NOMO-1 treated with DMSO at 0.1 percent for 48 hours (cell line): ENCODE data around the gene DHFR.
"Not testable (repeated sequence)": the region's sequence is repeated elsewhere in the genome, so short reads cannot be mapped to it uniquely, and the experiment has no call there.

ENCODE experiments used
- DNase-seq: peaks from one replicate; lab custom pipeline; 2025; ENCODE audit not compliant: unreplicated experiment; lab: John Stamatoyannopoulos, UW

Gene DHFR

DNA sequence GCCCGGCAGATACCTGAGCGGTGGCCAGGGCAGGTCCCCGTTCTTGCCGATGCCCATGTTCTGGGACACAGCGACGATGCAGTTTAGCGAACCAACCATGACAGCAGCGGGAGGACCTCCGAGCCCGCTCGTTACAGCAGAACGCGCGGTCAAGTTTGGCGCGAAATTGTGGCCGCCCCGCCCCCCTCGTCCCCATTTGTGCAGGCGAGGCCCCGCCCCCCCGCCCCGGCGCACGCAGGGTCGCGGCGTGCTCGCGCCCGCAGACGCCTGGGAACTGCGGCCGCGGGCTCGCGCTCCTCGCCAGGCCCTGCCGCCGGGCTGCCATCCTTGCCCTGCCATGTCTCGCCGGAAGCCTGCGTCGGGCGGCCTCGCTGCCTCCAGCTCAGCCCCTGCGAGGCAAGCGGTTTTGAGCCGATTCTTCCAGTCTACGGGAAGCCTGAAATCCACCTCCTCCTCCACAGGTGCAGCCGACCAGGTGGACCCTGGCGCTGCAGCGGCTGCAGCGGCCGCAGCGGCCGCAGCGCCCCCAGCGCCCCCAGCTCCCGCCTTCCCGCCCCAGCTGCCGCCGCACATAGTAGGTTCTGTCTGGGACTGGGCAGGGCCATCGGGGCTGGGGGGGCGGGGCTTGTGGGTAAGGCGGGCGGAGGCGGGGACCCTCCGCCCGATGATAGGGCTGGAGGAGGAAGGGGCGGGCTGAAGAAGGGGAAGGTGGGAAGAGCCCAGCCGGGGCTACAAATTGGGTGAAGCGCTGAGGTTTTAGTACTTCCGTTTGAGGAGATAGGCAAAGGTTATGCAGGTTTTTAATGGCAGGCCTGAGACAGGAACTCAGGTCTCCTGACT, at the start of gene DHFR, which contains the start of gene MSH3:
TSS of gene DHFR (minus strand) at position 593 of the 840 bp plus-strand sequence. CDS start at position 99, 494 bp downstream.
TSS of gene MSH3 (plus strand) at position 262 of the 840 bp plus-strand sequence. CDS start at position 338, 76 bp downstream.
- DNase-seq: peak; percentile 94

DNA sequence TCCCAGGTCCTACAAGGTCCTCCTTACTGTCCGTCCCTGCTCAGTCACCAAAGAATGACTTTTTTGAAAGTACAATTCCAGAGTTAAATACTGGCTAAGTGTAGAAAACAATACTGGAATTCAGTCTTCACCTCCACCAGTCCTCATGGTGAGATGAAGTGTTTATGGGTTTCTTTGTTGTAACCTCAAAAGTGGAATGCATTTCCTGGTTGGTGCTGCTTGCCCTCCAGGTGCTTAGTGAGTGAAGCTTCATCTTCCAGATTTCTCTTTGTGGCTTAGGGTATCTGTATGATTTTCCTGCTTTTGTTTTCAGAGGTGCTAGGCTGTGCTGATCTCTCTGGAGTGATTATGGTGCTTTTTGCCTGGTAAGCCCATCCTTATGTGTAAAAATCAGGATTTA, 49.4 kb upstream of the DHFR start:
- DNase-seq: no peak

DNA sequence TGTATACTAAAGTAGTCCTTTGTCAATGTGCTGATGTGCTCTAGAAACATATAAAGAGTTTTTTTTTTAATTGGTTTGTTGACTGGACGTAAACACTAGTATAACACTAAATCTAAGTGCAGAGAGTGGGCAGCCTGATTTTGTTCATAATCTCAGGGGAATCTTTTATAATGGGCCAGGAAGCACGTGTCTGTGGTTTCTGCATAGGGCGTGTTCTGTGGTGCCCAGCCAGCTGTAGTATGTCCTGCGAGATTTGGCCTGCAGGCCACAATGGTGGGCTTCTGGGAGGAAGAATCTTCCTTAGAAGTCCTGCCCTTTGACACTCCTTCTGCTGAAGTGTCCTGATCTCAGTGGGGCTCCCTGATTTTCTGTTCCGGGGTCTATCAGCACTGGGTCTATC, 49.0 kb upstream of the DHFR start:
- no peak for DNase-seq

DNA sequence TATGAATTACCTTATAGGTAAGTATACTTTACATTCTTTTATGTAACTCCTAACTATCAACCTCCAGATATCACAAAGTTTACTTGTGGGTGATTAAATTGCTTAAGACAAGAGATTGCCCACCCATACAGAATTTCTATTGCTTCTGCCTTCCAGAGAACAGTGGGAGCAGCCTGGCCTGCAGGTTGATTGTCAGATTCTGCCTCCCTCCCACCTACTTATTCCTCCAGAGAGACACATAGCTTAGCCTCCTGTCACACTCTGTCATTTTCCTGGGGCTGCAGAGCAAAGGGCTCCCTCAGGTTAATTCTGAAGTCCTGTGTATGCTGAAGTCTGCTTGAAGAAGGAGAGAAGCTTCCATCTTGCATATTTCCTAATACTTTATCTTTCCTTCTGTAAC, 48.5 kb upstream of the DHFR start:
- no peak for DNase-seq

DNA sequence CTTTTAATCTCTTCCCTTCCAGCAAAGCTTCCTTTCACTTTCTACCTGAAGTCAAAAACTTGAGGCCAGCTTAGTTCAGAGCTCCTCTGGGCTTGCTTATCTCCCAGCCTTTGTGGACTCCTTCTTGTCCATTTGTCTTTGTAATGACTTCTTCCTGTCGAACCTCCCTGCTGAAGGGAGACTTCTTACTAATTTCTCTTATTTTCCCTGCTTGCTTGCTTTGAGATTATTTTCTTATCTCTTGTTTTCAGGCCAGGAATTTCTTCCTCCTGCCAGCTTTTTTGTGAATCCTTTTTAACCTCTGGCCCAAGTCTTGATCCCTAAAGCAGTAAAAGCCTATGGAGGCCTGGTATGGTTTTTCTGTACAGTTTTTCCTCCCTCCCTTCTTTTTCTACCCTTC, 46.8 kb upstream of the DHFR start:
- DNase-seq: no peak

DNA sequence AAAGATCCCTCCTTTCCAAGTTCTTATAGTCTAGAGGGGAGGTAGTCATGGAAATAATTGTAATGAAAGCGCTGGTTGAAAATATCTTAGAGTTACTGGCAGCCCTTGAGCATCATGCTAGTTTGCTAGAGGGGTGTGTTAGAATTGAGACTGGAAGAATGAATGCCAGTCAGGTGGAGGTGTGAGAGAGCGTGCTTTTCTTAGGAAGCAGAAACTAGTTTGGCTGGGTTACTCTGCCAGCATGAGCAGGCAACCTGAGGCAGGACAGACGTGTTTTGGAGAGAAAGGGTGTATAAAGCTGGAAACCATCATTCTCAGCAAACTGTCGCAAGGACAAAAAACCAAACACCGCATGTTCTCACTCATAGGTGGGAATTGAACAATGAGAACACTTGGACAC, 43.6 kb upstream of the DHFR start:
- no peak for DNase-seq

DNA sequence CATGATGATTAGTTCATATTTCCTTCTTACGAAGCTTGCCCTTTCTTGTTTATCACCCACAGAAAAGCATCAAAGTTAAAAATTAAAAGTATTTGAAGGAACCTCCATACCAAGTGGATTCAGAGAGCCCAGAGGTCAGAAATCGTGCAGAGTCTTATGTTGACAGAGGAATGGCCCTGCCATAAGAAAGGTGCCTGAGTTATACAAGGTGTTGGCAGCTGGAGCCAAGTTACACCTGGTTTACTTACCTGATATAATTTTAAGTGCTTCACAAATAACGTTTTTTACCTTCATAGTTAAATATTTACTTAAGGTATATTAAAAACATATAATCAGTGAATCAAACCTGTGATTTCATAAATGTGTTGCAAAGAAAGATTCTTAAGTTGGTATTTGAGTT, 42.3 kb upstream of the DHFR start:
- DNase-seq: no peak

DNA sequence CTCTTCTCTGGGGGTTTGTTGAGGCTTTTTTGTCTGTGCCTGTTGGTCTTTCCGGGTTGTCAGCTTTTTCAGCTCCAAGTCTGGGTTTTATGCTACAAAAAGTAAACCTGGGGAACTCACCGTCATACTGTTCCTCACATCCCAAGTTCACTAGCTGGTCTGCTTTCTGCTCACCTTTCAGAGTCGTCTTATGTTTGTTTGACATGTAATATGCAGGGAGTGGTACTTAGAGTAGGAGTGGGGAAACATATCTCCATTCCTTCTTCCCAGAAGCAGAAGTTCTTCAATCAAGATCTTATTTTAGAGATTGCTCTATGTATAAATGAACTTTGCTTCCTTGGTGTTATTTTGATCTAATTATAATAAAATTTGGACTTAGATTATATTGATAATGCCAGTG, 41.7 kb upstream of the DHFR start:
- no peak for DNase-seq

DNA sequence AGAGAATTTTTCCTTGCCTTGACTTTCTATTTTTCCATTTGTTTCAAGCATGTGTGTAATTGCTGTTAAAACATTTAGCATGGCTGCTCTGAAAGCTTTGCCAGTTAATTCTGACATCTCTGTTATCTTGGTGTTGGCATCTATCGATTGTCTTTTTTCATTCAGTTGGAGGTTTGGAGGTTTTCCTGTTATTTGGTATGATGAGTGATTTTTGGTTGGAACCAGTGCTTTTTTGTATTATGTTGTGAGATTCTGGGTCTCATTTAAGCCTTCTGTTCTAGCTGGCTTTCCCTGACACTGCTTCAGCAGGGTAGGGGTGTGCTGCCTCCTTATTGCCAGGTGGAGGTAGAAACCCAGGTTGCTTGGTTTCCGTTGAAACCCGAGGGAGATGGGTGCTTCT, 40.9 kb upstream of the DHFR start:
- DNase-seq: no peak

DNA sequence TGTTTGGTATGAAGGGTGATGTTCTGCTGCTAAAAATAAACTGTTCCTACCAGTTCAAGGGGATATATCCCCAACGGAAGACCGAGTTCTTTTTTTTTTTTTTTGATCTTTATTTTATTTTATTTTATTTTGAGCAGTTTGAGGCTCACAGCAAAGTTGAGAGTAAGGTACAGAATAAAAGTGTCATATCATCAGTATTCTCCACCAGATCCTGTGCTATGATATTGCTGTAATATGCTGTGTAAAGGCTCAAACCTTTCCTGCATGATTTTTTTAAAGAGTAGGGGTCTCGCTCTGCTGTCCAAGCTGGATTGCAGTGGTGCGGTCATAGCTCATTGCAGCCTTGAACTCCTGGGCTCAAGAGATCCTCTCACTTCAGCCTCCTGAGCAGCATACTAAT, 34.8 kb upstream of the DHFR start:
- no peak for DNase-seq

DNA sequence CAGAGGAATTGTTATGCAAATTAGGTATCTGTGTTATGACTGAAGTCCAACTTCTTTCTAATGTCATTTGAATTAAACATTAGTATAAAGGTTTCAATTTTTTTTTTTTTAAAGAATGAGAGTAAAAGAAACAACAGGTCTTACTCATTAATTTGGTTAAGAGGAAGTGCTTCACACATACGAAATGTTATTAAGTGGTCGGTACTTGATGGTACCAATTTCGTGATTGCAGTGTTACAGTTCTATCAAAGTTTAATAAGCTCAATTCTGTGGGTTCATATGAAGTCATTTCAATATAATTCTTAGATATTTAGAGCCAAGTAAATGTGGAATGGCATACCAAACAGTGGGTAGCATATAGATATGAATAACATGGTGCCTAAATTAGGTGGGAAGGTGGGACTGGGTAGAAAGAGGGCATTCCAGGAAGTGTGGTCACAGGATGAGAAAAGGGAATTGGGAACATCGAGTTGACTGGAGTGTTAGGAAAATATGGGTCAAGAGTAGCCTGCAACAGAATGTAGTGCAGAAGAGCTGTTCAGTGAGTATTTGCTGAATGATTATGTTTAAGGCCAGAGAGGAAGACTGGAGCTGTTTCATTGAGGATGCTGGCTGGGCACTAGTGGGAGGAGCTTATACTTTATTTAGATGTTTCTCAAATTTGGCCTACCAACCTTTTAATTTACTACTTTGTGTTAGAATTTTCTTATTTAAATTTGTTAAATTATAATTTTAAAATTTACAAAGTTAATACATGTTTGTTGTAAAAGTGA, 34.1 kb upstream of the DHFR start:
- DNase-seq: no peak

DNA sequence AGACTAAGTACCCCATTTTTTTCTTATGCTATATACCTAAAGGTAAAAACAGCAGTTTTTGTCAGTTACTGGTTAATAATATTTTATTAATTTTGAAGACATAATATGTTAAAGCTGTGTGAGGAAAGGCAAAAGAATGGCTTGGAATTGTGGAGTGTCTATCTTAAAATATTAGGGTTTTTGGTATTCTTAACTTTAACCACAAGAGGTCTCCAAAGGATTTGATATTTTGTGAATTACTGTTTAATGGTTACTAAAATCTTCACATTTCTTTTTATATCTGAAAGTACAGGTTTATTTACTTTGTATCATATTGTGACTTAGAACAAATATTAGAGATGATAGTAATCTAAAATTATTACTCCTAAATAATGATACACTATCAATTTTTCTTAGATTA, 32.0 kb upstream of the DHFR start:
- DNase-seq: peak; percentile 8

DNA sequence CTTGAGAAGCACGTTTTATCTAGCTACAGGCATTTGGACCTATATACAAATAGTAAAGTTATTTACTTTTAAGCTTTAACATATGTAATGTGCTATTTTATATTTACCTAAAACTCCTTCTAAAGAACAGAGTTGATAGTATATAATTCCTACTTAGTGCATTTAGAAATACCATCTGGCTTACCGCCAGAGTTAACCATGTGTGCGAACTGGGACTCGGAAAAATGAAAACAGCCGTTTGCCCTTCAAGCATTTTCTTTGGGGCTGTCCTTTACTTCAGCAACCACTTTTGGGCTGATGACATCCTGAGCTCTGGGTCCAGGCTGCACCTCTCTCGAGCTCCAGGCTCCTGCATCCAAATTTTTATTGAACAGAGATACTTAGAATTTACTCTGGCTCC, 21.9 kb upstream of the DHFR start:
- DNase-seq: no peak

DNA sequence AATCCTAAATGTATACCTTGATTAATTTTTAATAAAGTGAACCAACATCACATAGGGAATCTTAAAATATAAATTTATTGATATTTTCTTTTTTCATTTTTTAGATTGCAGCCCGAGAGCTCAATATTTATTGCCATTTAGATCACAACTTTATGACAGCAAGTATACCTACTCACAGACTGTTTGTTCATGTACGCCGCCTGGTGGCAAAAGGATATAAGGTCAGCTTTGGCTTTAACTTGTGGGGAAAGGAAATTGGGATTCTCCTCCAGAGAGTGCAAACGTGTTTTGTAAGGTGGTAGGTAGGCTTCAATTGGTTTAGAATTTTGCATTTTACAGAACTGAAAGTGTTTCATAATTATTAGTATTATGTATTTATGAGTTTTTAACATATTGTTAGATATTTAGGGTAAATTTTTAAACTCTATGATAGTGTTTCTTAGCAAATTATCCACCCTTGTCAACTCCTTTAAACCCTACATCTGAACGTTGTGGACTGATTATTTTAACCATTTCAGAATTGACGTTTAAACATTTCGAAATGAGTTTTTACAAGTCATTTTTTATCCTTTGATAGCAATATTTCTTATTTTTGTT, 17.5 kb upstream of the DHFR start:
- peak; percentile 63 for DNase-seq

DNA sequence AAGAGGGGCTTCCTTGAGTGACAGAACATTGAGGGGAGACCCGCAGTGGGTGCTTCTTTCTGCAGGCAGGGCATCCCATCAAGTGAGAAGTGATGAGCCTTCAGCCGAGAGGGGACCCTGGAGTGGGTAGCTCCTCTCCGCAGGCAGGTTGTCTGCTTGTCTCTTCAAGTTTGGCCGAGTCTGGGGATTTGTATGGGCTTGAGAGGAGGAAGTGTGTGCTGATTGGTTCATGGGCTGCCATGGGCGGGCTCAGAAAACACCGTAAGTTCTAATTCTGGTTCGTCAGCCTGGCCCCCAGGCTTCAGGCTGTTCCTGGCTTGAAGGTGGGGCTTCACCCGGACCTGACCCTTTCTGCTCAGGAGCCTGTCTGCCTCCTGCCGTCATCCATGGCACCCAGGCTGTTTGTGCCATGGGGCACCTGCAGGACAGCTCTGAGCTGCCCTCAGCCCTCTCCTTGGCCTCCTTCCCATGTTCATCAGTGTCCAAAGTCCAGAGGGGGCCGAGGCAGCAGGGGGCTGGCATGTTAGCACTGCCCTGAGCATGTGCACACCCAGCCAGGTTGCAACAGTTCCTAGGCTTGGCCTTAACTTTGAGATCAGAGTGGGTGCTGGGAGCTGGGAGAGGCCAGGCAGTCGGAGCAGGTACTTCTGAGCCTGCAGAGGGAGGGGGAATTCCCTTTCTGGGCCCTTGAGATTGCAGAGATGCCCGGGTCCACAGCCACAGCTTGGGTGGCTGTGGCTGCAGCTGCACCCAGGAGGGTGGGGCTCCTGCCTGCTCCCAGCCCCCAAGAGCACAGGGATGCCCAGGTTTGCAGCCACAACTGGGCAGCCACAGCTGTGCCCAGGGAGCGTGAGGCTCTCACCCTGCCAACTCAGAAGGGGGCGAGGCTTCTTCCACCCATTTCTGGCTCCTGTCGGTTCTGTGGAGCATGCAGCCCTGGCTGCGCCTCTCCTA, 13.5 kb upstream of the DHFR start:
- no peak for DNase-seq

DNA sequence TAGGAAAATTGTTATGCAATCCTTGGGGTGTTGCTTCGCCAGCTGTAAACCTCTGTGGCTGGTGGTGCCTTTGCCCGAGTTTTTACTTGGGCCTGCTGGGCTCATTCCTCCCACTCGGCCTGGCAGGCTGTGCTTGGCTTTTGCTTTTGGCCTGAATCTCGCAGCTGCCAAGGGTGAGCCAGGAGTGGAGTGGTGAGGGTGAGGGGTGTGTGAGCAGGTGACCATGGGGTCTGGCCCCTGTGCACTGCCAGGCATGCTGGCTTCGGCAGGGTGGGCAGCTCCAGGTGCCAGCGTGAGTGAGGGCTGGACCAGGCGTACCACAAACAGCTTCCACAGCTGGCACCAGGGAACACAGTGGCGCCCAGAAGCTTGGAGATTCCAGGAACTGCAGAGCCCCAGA, 12.6 kb upstream of the DHFR start:
- no peak for DNase-seq

DNA sequence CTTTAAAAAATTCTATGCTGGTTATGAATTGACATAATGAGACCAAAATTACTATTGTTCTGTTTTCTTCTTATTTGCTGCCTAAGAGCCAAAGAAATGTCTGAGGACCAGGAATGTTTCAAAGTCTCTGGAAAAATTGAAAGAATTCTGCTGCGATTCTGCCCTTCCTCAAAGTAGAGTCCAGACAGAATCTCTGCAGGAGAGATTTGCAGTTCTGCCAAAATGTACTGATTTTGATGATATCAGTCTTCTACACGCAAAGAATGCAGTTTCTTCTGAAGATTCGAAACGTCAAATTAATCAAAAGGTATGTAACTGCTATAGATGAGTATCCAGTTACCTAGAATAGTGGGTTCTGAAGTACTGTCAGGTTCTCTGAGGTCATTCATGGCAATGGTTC, 10.3 kb upstream of the DHFR start:
- no peak for DNase-seq

DNA sequence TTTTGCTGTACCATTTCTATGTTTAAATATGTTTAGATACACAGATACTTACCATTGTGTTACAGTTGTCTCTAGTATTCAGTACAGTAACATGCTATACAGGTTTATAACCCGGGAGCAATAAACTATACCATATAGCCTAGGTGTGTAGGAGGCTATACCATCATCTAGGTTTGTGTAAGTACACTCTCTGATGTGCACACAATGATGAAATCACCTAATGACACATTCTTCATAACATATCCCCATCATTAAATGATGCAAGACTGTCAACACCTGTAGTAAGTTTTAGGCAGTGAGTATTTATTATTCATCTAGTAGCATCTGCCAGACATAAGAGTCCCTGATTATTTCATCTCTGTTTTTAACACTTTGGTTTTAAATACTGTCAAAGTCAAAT, 7.3 kb upstream of the DHFR start:
- DNase-seq: no peak

DNA sequence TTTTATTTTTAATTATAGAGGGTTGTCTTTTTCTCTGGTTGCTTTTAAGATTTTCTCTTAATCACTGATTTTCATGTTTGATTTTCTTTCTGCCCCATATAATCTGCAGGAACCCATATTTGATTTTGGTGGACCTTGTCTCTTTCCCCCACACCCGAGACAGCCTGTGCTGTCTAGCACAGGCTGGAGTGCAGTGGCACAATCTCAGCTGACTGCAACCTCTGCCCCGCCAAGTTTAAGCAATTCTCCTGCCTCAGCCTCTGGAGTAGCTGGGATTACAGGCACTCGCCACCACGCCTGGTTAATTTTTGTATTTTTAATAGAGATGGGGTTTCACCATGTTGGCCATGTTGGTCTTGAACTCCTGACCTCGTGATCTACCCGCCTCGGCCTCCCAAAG, 5.9 kb upstream of the DHFR start:
- DNase-seq: not testable (repeated sequence)

DNA sequence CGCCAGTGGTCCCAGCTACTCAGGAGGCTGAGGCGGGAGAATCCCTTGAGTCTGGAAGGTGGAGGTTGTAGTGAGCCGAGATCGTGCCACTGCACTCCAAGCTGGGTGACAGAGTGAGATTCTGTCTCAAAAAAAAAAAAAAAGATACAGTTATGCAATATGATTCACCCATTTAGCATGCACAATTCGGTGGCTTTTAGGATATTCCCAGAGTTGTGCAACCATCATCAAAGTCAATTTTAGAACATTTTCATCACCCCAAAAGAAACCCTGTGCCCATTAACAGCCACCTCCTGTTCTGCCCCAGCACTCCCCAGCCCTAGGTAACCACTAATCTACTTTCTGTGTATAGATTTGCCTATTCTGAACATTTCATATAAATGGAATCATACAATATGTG, 4.3 kb upstream of the DHFR start:
- DNase-seq: no peak

DNA sequence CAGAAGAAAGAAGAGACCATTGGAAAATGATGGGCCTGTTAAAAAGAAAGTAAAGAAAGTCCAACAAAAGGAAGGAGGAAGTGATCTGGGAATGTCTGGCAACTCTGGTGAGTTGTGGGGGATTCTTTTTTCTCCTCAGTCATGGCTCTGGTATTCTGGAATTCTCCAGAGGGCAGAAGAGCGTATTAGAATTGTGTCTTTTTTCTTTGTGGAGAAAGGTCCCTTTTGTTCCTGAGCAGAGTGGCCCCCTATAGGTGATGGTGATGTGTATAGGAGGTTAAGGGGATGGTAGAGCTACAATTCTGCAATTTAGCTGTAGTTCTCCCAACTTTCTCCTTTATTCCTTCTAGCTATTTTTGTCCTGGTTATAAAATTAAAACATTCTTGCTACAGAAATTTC, 1.6 kb upstream of the DHFR start:
- no peak for DNase-seq
